Measurements from ENCODE around the gene TP53RK. TPM values are rescaled to one million over a fixed set of nuclear protein-coding genes. Genes with fewer than 3 reads are reported as not detected.
A peak's percentile ranks its signal among the peaks of the same experiment; 100 is the strongest.

Gene TP53RK
- total and polyA plus RNA-seq, 2 of the 13 experiments (the other 11 are each of a cell fraction or from before 2014, with no cell fraction given): 12.9 to 25.5 TPM

- TF ChIP-seq EED (CRISPR knock-in tag; IDR thresholded peaks at IDR 0.05) (no peak), MYPOP (CRISPR knock-in tag; IDR thresholded peaks at IDR 0.05) (peak; percentile 69; the same call in 1 of the 2 replicates), ZNF512 (CRISPR knock-in tag; IDR thresholded peaks at IDR 0.05) (peak; percentile 65; the same call in 1 of the 2 replicates), GABPB1 (CRISPR knock-in tag; IDR thresholded peaks at IDR 0.05) (peak; percentile 56), NCOA5 (CRISPR knock-in tag; IDR thresholded peaks at IDR 0.05) (no peak), HNF1B (CRISPR knock-in tag; IDR thresholded peaks at IDR 0.05) (peak; percentile 87), FOXK1 (CRISPR knock-in tag; IDR thresholded peaks at IDR 0.05; ENCODE audit: borderline replicate concordance, low read depth) (peak; percentile 52; the same call in 1 of the 2 replicates), ZNF343 (CRISPR knock-in tag; IDR thresholded peaks at IDR 0.05) (peak; percentile 70; the same call in 1 of the 2 replicates), RBM22 (optimal IDR thresholded peaks at IDR 0.05; ENCODE audit: low read length) (peak; percentile 77), KDM3A (CRISPR knock-in tag; IDR thresholded peaks at IDR 0.05; ENCODE audit: low read depth) (peak; percentile 87), RERE (CRISPR knock-in tag; IDR thresholded peaks at IDR 0.05; ENCODE audit: low read depth) (no peak), ZNF775 (CRISPR knock-in tag; IDR thresholded peaks at IDR 0.05; ENCODE audit: borderline replicate concordance) (no peak), HNF4A (CRISPR knock-in tag; IDR thresholded peaks at IDR 0.05) (peak; percentile 90), ZNF724P (CRISPR knock-in tag; IDR thresholded peaks at IDR 0.05; ENCODE audit: borderline replicate concordance) (0 out of 2 replicates have a peak, but pooled peaks have one; percentile 58), KLF11 (CRISPR knock-in tag; IDR thresholded peaks at IDR 0.05) (0 out of 2 replicates have a peak, but pooled peaks have one; percentile 42), ZNF879 (CRISPR knock-in tag; IDR thresholded peaks at IDR 0.05) (no peak), THRA (CRISPR knock-in tag; IDR thresholded peaks at IDR 0.05; ENCODE audit: borderline replicate concordance) (peak; percentile 96)
Observed at GRCh38 chr20:46674253-46675083, 14.8 kb downstream of the TP53RK start (continued).

Measured in HepG2 (cell line).